ENCODE data around the gene NUP210. TPM values are rescaled to one million over a fixed set of nuclear protein-coding genes. Genes with fewer than 3 reads are reported as not detected.

Gene NUP210
- total and polyA plus RNA-seq, 2 donors (not counting 3 experiments of a cell fraction or from before 2014, with no cell fraction given) = 0.14 to 0.84 TPM

GRCh38 chr3:13294442-13295351 lies 125.4 kb downstream of the NUP210 start:
- dilution Hi-C loops (cut with MboI; ENCODE audit: extremely low pct_ligation_motif_present, low sequenced_read_pairs) = no loop called here
- no peaks in the 10 kb centered on the region for H3K4me1 ChIP-seq (ENCODE audit: control insufficient read depth, extremely low read depth, insufficient read depth, low read length)
- DNase-seq (ENCODE audit: low read depth, low spot score) (no peak), FAIRE-seq (no peak)
- no TSS peak for BruUV-seq (replicated peaks)
- no peak for TF ChIP-seq JUN (IDR thresholded peaks at IDR 0.05; ENCODE audit: borderline replicate concordance, insufficient read depth, insufficient read length, low read depth)
- TF ChIP-seq MYC (IDR thresholded peaks at IDR 0.05; ENCODE audit: low read depth, low read length) = no peak
- no peak for TF ChIP-seq FOS (IDR thresholded peaks at IDR 0.05; ENCODE audit: borderline replicate concordance, insufficient read depth, low read length)
- TF ChIP-seq POLR2AphosphoS5 (IDR thresholded peaks at IDR 0.05; ENCODE audit: insufficient read depth, low read depth, low read length) = no peak
- POLR2A ChIA-PET = no interaction called here
- no peaks in the 10 kb centered on the region for H3K27me3 ChIP-seq (ENCODE audit: control insufficient read depth in 2 of 2, insufficient read depth in 2 of 2, low read length in 2 of 2)
- no peaks in the 10 kb centered on the region for H4K20me1 ChIP-seq (replicated peaks; ENCODE audit: control insufficient read depth, extremely low read depth, insufficient read depth, low read length)
- H3K9ac ChIP-seq (replicated peaks; ENCODE audit: extremely low read depth, insufficient read depth, low read length) = no peak overlapping the region
- H3K4me3 ChIP-seq (replicated peaks in 1 of 3; ENCODE audit: insufficient read depth in 1 of 3, low read depth in 1 of 3, low read length in 3 of 3) = no peak overlapping the region
- no peaks in the 10 kb centered on the region for H3K36me3 ChIP-seq (ENCODE audit: control insufficient read depth in 2 of 2, extremely low read depth in 1 of 2, insufficient read depth in 2 of 2, low read length in 2 of 2)
- H3K9me1 ChIP-seq (replicated peaks; ENCODE audit: control insufficient read depth, extremely low read depth, insufficient read depth, low read length) = no peaks in the 10 kb centered on the region
- no peak overlapping the region for H3K4me2 ChIP-seq (ENCODE audit: insufficient read depth, low read length)
- intact Hi-C loops (cut with micrococcal nuclease) = no loop called here
- no peak overlapping the region for H2AFZ ChIP-seq (ENCODE audit: low read depth, low read length)
- CTCF ChIA-PET = no interaction called here
- H3K9me3 ChIP-seq (replicated peaks; ENCODE audit: control insufficient read depth, insufficient read depth, low read length) = no peaks in the 10 kb centered on the region
- no peaks in the 10 kb centered on the region for H3K79me2 ChIP-seq (ENCODE audit: control insufficient read depth, insufficient read depth, low read length)
- H3K27ac ChIP-seq (ENCODE audit: insufficient read depth, low read depth, low read length) = no peak overlapping the region

- H3K4me1 ChIP-seq (ENCODE audit: control insufficient read depth, extremely low read depth, insufficient read depth, low read length) = no peaks in the 10 kb centered on the region
- intact Hi-C loops (cut with micrococcal nuclease) = no loop called here
- no peak overlapping the region for H3K4me2 ChIP-seq (ENCODE audit: insufficient read depth, low read length)
- no peak for TF ChIP-seq FOS (IDR thresholded peaks at IDR 0.05; ENCODE audit: borderline replicate concordance, insufficient read depth, low read length)
- no peak for TF ChIP-seq MYC (IDR thresholded peaks at IDR 0.05; ENCODE audit: low read depth, low read length)
- TF ChIP-seq GATA2 (IDR thresholded peaks at IDR 0.05; ENCODE audit: insufficient read depth, insufficient read length, low read depth, low read length) = no peak
- no peak for TF ChIP-seq MAX (IDR thresholded peaks at IDR 0.05; ENCODE audit: insufficient read depth, insufficient read length)
- no peak for TF ChIP-seq EZH2 (IDR thresholded peaks at IDR 0.05; ENCODE audit: borderline replicate concordance, low read depth, low read length, severe bottlenecking)
- no peak for TF ChIP-seq POLR2A (IDR thresholded peaks at IDR 0.05; ENCODE audit: low read depth, low read length)
- TF ChIP-seq CTCF (IDR thresholded peaks at IDR 0.05; ENCODE audit: extremely low read depth in 1 of 2, insufficient read depth in 1 of 2, low read depth in 1 of 2, low read length in 2 of 2) = no peak
- no peak for TF ChIP-seq POLR2AphosphoS5 (IDR thresholded peaks at IDR 0.05; ENCODE audit: insufficient read depth, low read depth, low read length)
- no peak for TF ChIP-seq JUN (IDR thresholded peaks at IDR 0.05; ENCODE audit: borderline replicate concordance, insufficient read depth, insufficient read length, low read depth)
- no peak overlapping the region for H2AFZ ChIP-seq (ENCODE audit: low read depth, low read length)
- dilution Hi-C loops (cut with MboI; ENCODE audit: extremely low pct_ligation_motif_present, low sequenced_read_pairs) = no loop called here
- H3K4me3 ChIP-seq (replicated peaks in 1 of 3; ENCODE audit: insufficient read depth in 1 of 3, low read depth in 1 of 3, low read length in 3 of 3) = no peak overlapping the region
- ChIA-PET CTCF (interaction anchor here (0.6 to 1.3 kb wide), 2 partner anchors 10 to 356 kb away, joined by 3 read pairs; no protein-coding TSS in a partner anchor), POLR2A (no interaction called here)
- H3K79me2 ChIP-seq (ENCODE audit: control insufficient read depth, insufficient read depth, low read length) = no peaks in the 10 kb centered on the region
- BruUV-seq (replicated peaks) = no TSS peak
- no peak for FAIRE-seq
- H3K9ac ChIP-seq (replicated peaks; ENCODE audit: extremely low read depth, insufficient read depth, low read length) = no peak overlapping the region
- H3K9me1 ChIP-seq (replicated peaks; ENCODE audit: control insufficient read depth, extremely low read depth, insufficient read depth, low read length) = no peaks in the 10 kb centered on the region
- H3K36me3 ChIP-seq (ENCODE audit: control insufficient read depth in 2 of 2, extremely low read depth in 1 of 2, insufficient read depth in 2 of 2, low read length in 2 of 2) = no peaks in the 10 kb centered on the region
- no peaks in the 10 kb centered on the region for H4K20me1 ChIP-seq (replicated peaks; ENCODE audit: control insufficient read depth, extremely low read depth, insufficient read depth, low read length)
- H3K27me3 ChIP-seq (ENCODE audit: control insufficient read depth in 2 of 2, insufficient read depth in 2 of 2, low read length in 2 of 2) = no peaks in the 10 kb centered on the region
- DNase-seq (ENCODE audit: low read depth, low spot score) = no peak
- H3K9me3 ChIP-seq (replicated peaks; ENCODE audit: control insufficient read depth, insufficient read depth, low read length) = no peaks in the 10 kb centered on the region
- no peak overlapping the region for H3K27ac ChIP-seq (ENCODE audit: insufficient read depth, low read depth, low read length)
Measured at GRCh38 chr3:13292375-13292774, 127.7 kb downstream of the NUP210 start.

Measured in endothelial cell of umbilical vein (primary cell).